GM21381 (cell line): ENCODE data around the gene CEP104.

Source experiments
- ATAC-seq: cut with Tn5 transposase; IDR thresholded peaks from one replicate; pipeline ENCODE4 v1.9.1; 2021; ENCODE audit warnings: mild to moderate bottlenecking, moderate library complexity; ENCODE audit not compliant: unreplicated experiment

CEP104 gene

GRCh38 chr1:3767328-3767925, 89.6 kb downstream of the CEP104 start:
- ATAC-seq, result no peak

GRCh38 chr1:3763351-3764125, 93.5 kb downstream of the CEP104 start:
- ATAC-seq, result no peak

- no peak for ATAC-seq
Measured at GRCh38 chr1:3762873-3763228, 94.2 kb downstream of the CEP104 start.

GRCh38 chr1:3762151-3762872, 94.7 kb downstream of the CEP104 start:
- no peak for ATAC-seq
